NK-92 treated with Interleukin-12 subunit alpha and Interleukin-12 subunit beta, amount 100 ng/mL, for 24 hours (cell line): ENCODE results near the gene POU6F2.

ENCODE experiments used
- DNase-seq: peaks from one replicate; lab custom pipeline; 2025; lab: John Stamatoyannopoulos, UW

The POU6F2 gene

DNA sequence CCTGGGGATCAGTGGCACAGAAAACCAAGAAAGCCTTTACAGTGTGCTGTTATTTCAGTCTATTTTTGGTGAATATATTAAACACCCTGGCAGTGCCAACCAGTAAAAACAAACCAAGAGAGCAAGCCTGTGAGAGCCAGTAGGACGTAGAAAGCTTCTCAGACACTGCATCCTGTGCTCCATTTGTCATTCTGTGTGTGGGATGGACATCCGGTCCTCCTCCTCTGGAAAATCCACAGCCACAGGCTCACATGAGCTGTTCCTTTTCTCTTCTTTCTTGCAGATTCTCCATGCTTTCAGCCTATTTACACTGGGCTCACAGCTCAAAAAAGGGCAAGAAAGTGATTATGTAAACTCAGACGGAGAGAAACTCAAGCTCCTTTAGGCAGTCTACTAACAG lies 468.8 kb downstream of the POU6F2 start:
- no peak for DNase-seq

DNA sequence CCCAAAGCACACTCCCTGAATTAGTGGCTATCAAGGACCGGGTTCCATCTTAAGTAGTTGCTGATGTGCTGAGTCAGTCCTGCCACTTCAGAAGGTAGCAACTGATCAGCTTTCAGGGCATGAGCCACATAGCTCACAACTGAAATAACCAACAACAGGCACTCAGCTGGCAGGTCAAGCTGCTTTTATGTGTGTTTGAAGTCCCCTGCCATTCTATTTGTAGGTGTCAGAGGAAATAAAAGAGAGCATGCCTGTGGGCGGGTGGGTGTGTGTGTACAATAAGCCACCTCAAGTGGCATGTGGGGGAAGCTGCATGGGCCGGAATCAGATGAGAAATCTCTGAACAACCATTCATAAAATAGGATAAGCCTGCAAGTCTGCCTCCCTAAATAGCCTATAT lies 474.2 kb downstream of the POU6F2 start:
- DNase-seq: no peak

DNA sequence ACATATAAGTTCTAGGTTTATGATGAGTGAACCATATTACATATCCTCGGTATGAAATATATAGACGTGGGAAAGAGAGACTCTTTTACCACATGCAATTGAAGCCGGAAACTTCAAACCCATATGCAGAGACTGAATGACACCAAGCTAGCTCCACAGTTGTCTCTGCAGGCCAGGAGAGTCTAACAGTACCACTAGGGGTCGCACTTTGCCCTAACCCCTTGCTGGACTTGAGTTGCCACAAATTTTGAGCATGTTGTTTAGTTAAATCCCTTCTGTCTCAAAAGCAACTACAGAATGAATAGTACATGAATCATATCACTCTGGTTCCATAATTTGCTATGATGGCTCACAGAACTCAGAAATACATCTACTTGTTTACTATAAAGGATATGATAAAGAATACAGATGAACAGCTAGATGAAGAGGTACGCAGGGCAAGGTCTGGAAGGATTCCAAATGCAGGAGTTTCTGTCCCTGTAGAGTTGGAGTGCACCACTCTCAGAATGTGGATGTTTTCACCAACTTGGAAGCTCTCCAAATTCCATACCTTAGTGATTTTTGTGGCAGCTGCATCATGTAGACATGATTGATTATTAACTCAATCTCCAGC lies 476.1 kb downstream of the POU6F2 start:
- no peak for DNase-seq

DNA sequence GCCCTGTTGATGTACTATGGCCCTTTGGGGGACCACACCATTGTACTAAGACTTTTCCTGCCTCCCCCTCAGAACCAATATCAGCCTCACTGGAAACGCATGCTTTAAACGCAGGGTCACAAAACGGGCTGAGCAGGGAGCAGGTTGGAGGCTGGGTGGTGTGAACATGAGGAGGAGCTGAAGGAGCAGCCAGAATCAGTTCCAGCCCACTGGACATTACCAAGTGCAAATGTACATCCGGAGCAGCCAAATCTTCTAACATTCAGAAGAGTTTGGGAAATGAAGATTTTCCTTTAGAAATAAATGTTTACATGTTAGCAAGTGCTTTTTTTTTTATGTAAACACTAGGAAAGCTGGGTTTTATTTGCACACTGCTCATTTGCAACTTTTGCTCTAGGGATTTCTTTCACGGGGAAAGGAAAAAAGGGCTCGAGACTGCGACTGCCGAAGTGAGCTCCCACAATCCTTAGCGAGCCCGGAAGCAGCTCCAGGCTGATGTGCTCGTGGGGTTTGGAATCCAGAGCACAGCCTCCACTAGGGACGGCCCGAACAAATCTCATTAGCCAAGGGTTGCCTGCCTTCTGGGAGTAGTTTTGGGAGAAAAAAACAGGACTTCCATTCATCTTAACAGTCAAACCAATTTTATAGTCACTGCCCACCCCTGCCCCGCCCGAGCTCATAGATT lies 480.5 kb downstream of the POU6F2 start:
- no peak for DNase-seq

DNA sequence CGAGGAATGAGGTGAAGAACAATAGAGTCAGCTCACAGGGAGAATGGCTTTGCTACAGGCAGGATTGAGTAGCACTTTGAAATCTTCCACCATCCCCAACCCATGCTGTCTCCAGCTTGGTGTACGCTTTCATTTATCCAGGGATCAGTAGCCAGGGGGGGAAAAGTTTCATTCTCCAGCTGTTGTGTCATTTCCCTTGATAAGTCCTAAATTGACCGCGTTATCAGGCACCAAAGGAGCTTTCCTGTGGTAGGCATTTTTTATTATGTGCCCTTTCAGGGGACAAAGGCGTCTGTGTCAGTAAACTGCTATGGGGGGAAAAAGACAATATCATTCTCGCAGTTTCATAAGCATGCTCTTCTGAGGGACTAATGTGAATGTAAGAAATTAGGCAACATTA lies 481.9 kb downstream of the POU6F2 start:
- DNase-seq: no peak

DNA sequence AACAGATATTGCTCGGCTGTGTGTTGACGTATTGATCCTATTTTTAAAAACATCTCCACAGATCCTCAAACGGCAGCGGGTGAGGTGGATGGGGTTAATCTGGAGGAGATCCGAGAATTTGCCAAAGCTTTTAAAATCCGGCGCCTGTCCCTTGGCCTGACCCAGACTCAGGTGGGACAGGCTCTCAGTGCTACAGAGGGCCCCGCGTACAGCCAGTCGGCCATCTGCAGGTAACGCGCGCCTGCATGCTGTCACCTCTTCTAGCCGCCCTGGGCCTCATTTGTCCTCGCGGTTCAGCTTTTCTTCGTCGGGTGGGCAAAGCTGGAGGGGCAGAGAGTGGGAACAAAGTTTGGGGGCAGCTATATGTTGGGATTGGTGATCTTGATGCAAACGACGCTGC lies 482.8 kb downstream of the POU6F2 start:
- no peak for DNase-seq

DNA sequence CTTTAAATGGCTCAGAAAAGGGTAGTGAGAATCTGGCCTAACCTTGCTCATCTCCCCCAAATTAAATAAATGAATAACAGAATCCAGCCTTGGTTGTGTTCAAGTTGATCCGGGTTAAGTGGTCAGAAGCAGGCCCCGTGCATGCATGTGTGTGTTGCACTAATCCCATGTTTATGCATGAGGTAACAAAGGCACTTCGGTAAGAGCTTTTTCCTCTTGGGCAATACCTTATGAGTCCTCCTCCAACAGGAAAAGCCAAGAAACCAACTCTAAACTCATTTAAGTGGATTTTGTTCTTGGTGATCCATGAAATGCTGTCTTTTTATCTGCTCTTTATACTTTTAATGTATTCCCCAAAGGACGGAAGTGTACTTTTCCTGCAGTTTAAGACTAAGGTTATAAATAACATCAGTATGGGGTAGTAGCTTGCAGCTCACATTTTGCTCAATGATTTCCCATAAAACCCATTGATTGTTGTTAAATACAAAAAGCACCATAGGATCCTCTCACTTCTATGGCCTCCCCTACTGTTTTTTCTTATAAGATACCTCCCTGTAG lies 483.6 kb downstream of the POU6F2 start:
- no peak for DNase-seq

DNA sequence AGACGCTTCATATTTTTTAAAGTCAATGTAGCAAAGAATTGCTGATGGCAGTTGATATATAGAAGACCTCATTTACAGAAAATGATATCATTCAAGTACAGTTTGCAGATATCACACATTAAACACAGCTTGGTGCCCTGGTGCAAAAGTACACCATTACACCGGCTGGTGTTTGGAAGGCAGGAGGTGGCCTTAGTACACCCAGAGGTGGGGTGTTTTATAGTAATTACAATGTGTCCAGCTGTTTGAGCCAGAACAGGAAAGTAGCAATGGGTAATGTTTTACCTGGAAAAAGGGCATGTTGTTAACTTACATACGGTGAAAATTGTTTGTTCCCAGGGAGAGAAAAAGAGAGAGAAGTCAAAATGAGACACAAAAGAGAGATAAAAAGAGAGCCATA lies 485.5 kb downstream of the POU6F2 start:
- DNase-seq: no peak

DNA sequence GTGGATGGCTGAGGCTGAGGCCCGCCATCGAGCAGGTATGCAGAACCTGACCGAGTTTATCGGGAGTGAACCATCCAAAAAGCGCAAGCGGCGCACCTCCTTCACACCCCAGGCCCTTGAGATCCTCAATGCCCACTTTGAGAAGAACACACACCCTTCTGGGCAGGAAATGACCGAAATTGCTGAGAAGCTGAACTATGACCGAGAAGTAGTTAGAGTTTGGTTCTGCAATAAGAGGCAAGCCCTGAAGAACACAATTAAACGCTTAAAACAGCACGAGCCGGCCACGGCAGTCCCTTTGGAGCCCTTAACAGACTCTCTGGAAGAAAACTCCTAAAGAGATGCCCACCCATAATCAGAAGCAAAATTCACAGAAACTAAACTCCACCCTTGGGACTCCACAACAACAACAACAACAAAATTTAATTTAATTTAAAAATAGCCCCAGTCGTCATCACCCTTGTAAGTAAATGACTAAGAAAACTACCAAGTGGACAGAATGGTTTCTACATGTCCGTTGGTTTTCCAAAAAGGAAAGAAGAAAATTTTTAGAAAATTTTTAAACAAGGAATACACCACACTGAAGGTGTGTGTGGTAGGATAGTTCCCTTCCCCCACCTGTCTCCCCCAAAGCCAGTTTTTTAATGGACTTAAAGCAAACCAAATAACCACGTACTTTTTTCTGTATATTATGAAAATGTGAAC lies 486.8 kb downstream of the POU6F2 start:
- DNase-seq: no peak

DNA sequence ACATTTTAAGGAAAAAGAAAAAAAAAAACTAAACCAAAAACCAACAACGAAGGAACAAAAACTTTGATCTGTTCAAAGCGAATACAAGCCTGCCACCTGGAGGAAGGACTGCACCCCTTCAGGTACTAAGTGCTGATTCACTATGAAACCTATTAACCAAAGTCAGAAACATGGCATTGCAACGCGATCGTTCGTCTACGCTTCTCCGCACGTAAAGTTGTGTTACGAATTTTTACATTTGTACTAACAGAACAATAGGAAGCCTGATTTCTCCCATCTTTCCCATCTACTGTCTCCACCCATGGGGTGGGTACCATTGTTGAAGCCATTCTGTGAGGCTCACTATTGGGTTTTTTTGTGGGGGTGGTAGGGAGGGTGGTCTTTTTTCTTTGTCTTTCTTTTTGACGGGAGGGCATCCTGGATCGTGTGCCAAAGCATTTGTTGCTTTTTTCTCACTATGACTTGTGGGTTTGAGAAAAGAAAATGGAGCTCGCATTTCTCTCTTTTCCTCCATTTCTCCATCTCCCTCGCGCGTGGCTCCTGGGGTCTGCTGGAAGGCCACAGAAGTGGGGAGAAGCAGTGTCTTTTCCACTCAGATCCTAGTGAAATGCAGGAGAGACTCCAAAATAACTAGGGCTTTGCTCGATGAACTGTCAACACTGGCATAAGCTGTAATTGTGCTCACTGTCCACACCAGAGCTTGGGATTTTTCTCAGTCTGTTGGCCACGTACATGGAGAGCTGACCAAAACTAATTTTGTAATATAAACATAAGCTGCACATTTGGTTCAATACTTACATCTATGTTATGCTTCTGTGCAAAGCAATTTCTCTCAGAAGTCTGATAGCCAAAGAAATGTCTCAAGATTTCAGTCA lies 487.6 kb downstream of the POU6F2 start:
- DNase-seq: no peak

DNA sequence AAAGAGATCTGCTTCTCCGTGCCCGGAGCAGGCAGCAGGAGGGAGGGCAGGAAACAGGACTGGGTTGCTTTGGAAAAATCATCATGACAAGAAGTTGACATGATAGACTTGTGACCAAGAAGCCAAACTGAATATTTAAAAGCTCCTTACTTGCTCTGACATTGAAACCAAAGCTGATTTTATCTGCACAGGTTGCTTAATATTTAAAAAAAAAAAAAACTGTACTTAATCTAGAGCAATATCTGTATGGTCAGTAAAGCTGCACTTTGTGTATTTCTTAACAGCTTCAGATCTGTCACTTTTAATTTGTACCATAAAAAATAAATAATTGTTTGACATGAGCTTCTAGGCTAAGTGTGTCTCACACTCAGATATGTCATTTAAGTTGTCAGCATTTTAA lies 490.6 kb downstream of the POU6F2 start:
- DNase-seq: no peak

DNA sequence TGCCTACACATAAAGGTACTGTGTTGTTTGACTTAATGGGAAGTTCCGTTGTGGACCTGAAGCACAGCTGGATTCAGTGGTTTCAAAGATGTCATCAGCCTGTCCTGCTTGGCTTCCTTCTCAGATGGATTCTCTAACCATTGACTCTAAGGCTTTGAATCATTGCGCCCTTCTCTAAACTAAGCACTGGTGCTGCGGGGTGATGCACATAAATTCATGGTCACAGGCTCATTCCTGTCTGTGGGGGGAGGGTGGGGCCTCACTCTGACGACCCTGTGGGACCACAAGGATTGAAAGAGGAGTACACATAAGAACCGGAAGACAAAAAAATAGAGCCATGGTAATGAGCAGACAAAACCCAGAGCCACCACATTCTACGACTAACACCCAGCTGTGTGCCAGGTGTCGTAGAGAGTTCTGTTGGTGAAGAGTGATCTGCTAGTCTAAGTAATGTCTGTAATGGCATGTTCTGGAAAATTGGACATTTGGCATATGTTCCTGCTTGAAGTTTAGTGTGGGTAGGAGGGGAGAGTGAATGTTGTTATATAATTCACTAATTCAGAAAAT lies 491.2 kb downstream of the POU6F2 start:
- no peak for DNase-seq

DNA sequence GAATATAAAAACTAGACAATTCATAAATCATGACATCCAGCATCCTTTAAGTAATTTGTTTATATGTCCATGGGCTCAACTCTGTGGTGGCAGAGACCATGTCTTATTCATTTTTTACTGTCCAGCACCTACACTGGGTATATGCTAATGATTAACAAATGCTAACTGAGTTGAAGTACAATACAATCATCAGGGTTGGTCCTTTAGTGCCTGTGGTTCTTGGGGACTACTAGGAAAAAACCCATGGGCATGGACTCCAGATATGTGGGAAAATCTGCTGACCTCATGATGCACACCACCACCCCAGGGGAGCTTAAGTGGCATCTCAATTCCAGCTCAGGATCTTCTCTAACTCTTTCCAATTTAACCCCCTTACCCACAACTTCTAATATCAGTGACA lies 503.2 kb downstream of the POU6F2 start:
- DNase-seq: no peak

DNA sequence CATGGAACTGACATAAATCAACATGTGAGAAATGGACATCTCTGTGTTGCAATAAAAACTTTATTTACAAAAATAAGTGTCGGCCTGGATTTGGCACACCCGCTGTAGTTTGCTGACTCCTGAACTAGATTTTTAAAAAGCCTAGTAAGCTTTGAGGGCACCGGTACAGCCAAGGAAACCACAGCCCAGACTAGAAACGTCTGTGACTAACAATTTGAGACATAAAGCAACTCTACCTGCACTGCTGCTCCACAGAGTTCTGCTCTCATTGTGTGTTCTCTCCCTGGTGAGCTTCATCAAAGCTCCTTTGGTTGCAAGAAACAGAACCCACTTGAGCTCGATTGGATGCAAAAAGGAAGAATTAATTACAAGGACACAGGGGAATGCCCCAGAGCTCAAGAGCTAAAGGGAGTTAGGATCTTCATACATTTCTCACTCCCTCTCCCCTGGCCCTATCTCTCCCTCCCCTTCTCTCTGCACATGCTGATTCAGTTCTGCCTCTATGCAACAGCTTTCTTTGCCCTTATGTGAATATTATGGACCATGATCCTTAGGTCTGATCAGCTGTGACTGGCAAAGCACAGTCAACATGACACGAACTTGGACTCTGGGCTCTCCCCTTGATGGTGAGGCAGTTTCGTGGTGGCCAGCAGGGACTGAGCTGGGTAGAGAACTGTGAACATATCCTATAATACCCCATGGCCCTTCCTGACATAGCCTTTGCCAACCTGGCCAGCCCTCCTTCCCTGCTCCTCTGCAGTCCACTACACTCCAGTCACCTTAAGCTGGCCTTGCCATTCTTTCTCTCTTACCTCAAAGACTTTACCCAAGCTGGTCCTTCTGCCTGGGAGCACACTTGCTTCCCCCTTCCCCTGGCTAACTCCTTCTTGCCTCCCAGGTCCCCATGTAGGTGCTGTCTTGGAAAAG lies 511.0 kb downstream of the POU6F2 start:
- DNase-seq: no peak

DNA sequence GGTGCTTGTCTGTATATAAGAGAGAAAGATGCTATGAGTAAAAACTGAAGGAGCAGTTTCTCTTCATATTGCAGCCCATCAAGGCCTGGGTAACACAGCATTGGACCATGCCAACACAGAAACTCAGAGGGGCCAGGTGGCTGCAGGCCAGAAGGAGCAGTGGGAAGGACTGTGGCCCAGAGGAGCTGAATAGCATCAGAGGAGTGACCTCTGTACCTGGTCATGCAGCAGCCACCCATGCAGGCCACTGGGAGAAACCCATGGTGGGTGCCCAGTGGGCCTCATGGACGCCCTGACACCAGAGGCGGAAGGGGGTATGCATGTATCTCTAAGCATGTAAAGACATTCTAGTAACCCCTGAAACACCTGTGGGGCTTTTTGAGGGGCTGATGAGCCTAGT lies 512.6 kb downstream of the POU6F2 start:
- no peak for DNase-seq

DNA sequence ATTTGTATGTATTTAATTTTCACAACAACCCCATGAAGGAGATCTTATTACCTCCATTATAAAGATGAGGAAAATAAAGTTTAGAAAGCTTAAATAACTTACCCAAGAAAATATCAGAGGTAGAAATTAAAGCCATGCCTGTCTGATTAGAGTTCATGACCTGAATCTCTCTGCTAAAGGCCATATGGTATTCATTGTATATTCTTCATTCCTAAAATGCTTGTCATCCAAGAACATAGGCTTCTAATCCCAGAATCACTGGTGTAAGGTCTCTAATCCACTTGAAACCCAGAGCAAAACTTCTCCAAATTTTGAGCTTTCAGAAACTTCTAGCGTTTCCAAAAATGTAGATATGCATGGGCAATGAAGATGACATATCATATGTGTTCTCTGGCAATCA lies 516.2 kb downstream of the POU6F2 start:
- no peak for DNase-seq

DNA sequence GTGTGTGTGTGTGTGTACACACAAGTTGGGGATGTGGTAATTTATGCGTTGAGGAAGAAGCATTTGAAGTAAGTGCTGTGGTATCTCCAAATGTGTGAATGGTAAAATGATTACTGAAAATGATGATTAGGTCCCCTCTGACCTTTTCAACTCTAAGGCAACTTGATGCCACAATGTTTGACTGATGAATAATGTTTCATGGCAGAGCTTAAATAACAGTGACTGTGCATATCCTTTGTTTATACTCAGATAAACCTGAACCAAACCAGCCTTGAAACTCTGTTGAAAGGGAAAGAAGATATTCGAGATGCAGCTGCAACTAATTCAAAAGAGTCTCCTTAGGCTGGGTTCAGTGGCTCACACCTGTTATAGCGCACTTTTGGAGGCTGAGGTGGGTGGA lies 523.6 kb downstream of the POU6F2 start:
- no peak for DNase-seq

DNA sequence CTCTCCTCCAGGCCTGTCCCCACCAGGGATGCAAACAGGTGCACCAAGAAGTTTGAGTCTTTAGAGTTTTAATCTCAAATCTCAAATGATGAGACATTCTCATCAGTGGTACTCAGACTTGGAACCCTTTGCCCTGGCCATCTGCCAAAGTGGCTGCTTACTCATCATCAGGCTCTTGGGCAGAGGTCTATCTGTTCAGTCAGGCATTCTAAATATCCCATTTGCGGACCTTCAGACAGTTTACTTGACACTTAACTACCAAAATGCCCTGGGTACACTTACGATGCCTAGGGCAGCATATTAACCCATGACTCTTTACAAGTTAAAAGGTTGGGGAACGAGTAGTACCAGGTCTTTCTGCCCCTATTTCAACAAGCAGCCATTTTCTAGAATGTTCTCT lies 527.3 kb downstream of the POU6F2 start:
- no peak for DNase-seq

DNA sequence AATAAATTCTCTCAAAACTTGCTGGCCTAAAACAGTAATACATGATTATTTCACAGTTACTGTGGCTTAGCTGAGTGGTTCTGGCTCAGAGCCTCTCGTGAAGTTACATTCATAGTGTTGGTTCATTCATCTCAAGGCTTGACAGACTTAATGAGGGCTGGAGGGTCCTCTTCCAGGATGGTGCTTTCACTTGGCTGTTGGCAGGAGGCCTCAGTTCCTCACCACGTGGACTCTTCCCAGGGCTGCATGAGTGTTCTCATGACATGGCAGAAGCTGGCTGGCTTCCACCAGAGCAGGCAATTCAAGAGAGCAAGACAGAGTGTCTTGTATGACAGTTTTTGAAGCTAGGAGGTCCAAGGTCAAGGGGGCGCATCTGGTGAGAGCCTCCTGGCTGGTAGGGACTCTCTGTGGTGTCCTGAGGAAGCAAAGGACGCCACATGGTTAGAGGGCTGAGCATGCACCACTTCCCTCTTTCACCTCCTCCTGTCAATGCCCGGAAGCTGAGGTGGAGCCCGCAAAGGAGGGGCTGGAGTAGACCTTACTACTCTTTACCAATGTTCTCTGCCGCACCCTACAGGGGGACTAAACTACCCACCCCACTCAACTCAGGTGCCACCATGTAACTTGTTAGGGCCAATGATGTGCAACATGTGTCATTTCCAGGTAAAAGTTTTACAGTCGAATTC lies 530.3 kb downstream of the POU6F2 start:
- no peak for DNase-seq

DNA sequence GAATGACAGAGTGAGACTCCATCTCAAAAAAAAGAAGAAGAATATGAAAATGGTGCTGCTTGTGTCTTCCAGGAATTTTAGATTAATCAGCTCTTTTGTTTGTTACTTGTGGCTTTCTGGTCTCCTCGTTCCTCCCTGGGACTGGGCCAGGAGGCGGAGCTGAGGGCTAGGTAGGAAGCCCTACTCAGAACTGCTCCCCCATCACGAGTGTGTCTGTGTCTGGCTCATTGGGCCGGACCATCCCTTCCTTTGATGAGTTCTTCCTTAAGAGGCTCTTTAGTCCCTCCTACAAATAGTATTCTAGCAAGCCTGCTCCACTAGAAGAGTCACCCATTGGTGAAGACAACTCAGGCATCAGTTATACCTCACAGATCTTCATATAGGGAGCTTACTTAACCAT lies 531.7 kb downstream of the POU6F2 start:
- no peak for DNase-seq
